T-helper 2 cell treated with Interferon-gamma antibody and Interleukin-4, amounts not matched to agents 100 ng/mL and 5 ng/mL, for 36 hours (primary cell): ENCODE measurements around the gene PYDC1. TPM values are rescaled to one million over a fixed set of nuclear protein-coding genes. Genes with fewer than 3 reads are reported as not detected.

Experiments
- intact Hi-C: fragments of 100-400 bp; cut with micrococcal nuclease; formaldehyde crosslinking; loops from one replicate; pipeline ENCODE4 v1.15.1; 2023
- total RNA-seq: library from RNA; stranded (reverse); gene quantifications from 2 replicates; pipeline ENCODE4 v1.2.3, GENCODE V29; 2022

The PYDC1 gene
- total RNA-seq, 1 donor from 2014 or later = not detected

DNA sequence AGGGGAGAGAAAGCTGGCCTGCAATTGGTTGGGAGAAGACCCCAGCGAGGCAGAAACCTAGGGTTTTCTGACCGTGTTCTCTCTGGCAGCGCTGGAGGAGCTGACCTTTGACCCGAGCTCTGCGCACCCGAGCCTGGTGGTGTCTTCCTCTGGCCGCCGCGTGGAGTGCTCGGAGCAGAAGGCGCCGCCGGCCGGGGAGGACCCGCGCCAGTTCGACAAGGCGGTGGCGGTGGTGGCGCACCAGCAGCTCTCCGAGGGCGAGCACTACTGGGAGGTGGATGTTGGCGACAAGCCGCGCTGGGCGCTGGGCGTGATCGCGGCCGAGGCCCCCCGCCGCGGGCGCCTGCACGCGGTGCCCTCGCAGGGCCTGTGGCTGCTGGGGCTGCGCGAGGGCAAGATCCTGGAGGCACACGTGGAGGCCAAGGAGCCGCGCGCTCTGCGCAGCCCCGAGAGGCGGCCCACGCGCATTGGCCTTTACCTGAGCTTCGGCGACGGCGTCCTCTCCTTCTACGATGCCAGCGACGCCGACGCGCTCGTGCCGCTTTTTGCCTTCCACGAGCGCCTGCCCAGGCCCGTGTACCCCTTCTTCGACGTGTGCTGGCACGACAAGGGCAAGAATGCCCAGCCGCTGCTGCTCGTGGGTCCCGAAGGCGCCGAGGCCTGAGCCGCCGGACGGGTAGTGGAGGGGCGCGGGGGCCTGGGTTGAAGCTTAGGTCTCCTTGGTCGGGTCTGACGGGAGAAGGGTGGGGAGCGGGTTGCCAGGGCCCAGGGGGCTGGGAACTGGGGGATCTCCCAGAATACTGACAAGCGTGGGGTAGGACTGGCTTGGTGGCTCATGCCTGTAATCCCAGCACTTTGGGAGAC lies 7.4 kb upstream of the PYDC1 start:
- intact Hi-C loops = no loop called here

GRCh38 chr16:31223044-31223443 lies 6.1 kb upstream of the PYDC1 start:
- intact Hi-C loops = no loop called here

GRCh38 chr16:31221357-31222160 lies 4.6 kb upstream of the PYDC1 start:
- intact Hi-C loops = no loop called here

DNA sequence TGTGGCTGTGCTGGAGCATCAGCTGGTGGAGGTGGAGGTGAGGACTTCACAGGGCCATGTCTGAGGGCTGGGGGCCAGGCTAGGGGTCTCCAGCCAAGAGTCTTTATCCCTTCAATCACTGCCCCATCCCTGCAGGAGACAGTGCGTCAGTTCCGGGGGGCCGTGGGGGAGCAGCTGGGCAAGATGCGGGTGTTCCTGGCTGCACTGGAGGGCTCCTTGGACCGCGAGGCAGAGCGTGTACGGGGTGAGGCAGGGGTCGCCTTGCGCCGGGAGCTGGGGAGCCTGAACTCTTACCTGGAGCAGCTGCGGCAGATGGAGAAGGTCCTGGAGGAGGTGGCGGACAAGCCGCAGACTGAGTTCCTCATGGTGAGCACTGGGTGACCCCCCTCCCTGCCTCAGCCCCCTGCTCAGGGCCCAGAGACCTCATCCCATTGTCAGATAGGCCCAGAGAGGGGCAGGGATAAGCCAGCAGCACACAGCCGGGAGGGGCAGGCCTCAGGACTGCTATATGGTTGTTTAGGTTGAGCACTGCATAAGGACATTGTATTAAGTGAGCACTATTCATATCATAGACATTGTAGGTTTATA lies 2.3 kb upstream of the PYDC1 start:
- intact Hi-C loops = loop anchor here (5.0 kb wide), 1 partner anchor 33 kb away; no protein-coding TSS in a partner anchor

DNA sequence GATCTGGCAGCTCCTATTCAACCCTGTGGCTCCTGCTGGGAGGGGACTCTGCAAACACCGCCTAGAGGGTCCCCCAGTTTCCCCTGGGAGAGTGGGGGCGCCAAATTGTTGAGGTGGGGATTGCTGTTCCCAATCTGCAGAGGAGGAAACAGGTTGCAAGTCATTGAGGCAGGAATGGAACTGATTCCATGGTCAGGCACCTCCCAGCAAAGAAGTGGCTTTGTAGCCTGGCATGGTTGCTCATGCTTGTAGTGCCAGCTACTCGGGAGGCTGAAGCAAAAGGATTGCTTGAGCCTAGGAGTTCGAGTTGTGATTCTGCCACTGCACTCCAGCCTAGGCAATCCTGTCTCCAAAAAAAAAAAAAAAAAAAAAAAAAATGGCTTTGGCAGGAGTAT lies 198 bp upstream of the PYDC1 start:
- intact Hi-C loops = loop anchor here (5.0 kb wide), 1 partner anchor 35 kb away; no protein-coding TSS in a partner anchor

DNA sequence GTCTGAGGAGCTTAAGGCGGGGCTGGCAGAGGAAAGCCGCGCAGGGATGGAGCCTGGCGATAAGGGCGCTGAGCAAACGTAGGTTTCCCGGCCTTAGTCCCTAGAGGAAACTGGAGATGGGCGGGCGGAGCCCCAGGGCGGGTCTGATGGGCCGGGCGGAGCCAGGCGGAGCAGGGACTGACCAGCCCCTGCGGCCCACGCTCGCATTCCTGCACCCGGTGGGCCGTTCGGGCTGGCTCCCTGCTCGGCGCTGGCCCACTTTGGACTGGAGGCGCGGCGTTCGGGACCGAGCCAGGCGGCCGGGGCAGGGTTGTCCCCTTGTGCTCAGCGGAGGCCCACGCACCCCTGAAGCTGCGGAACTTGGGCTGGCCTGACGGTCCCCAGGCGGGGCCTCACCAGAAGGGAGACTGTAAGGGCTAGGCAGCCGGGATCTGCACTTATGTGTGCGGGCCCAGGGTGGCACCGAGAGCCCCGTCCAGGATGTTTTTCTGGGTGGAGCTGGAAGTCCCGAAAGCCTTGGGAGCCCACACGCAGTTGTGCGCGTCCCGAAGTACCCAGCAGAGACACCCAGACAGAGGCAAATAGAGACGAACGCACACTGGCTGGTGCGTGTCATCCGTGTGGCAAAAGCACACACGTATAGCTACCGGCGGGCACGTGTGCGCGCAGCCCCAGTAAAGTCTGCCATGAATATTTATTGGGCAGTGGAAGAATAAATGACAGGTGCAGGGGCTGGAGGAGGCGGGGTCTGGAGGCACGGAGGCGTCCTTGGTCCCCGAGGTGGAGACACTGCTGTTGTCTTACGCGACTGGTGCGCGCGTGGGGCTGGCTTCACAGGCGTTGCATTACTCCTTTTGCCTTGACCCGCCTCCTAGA lies 1.4 kb downstream of the PYDC1 start:
- intact Hi-C loops = loop anchor here (5.0 kb wide), 1 partner anchor 37 kb away; no protein-coding TSS in a partner anchor

- intact Hi-C loops = loop anchor here (5.0 kb wide), 1 partner anchor 38 kb away; no protein-coding TSS in a partner anchor
Observed at GRCh38 chr16:31214708-31215286, 2.1 kb downstream of the PYDC1 start.

DNA sequence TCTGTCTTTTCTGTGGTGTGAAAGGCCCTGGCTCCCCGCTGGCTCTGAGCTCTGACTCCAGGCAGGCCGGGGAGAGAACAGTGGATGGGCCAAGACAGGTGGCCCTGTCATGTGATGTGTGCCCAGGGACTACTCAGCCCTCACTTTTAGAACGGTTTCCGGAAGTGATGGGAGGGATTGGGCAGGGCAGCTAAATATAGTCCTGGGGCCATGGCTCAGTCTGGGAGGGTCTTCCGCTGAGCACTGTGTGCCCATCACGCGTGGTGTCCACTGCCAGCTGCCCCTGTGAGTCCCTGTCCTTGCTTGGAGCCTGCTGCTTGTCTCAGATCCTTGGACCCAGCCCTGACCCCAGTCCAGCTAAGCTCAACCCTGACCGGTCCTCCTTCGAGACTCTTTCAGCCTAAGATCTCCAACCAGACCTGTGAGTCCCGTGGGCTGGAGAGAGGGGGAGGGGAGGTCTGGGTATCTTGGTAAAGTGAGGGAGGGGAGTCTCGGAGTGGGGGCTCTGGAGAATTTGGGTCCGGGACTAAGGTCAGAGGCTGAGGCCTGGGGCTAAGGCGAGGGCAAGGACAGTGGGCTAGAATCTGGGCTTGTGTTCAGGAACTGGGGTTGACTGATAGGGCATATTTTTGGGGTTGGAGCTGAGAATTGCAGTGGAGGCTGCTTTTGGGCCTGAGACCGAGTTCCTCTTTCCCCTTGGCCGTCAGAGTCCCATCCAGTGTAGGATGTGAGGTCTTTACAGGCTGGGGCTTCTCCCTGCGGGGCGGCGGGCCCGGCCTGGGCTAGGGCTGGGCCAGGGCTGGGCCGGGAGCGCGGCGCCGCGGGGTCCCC lies 2.8 kb downstream of the PYDC1 start, which contains the start of gene TRIM72:
Gene TRIM72, plus strand, starts transcription at position 243 of the 831 bp plus-strand sequence. CDS start 620 bp downstream, outside the sequence.
- intact Hi-C loops = no loop called here

DNA sequence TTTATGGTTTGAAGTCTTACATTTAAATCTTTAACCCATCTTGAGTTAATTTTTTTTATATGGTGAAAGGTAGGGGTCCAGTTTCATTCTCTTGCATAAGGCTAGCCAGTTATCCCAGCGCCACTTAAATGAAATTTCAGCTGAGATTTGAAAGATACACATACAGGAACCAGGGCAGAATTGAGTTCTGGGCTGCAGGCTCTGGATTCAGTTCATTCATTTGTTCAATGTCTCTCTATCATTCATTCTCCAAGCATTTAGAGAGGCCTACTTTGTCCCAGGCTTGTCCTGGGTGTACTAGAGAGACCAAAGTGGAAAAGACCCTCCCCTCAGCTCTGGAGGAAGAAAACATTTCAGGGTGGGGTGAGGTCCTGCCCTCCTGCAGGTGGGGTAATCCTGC lies 3.6 kb downstream of the PYDC1 start:
- intact Hi-C loops = no loop called here

- intact Hi-C loops = no loop called here
Observed at GRCh38 chr16:31206776-31207175, 10.2 kb downstream of the PYDC1 start.

- intact Hi-C loops = loop anchor here (5.0 kb wide), 3 partner anchors 152 to 662 kb away; partner anchors contain the start of gene ITGAX
Observed at GRCh38 chr16:31204871-31205666, 11.9 kb downstream of the PYDC1 start.

DNA sequence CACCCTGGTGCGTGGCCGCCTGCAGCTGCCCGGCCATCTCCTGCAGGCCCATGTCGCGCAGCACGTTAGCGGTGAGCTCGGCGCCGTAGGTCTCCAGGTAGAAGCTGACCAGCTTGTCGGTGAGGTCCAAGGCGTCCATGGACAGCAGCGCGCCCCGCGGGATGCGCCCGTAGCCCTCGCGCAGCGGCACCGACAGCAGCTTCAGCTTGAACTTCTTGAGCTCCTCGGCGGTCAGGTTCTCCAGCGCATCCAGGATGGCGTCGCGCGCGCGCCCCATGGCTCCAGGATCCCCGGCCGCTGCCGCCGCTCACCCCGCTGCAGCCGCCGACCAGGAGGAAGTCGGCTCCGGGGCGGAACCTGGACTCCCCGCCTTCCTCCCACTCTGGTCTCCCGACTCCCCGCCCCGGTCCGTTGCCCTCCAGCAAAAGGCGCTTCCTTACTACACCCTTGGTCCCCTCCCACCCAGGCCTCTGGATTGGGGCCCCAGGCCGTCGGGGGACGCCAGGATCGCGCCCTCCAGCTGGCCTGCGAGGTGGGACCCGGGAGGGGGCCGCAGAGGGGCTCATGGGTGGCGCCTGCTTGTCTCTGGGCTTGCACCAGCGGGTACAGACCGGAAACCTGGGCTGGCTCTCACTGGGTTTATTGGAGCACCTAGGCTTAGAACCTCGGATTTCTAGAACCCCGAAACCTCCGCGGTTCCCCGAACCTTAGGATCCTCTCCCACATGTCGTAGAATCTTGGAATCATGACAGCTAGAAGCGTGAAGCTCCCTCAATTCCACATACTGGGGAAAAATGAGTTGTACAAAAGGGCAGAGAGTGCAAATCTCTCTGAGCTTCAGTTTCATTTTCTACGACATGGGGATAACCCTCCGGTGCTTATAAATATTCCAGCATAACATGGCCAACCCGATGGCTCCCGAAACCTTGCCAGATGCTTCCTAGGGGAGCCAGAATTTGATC lies 14.2 kb downstream of the PYDC1 start, which contains the start of gene PYCARD:
Gene PYCARD, minus strand, starts transcription at position 347 of the 962 bp plus-strand sequence. Its CDS starts 70 bp downstream, at position 277.
- intact Hi-C loops = loop anchor here (2.0 to 5.0 kb wide), 4 partner anchors 84 to 665 kb away; partner anchors contain the start of gene ITGAX

- intact Hi-C loops = loop anchor here (1.0 to 5.0 kb wide), 7 partner anchors 22 to 666 kb away; partner anchors contain the start of genes ITGAX and ZNF843
Observed at GRCh38 chr16:31201582-31202413, 15.1 kb downstream of the PYDC1 start.

- intact Hi-C loops = loop anchor here (1.0 to 5.0 kb wide), 6 partner anchors 22 to 666 kb away; partner anchors contain the start of genes ITGAX and ZNF843
Observed at GRCh38 chr16:31200821-31201568, 15.9 kb downstream of the PYDC1 start.

GRCh38 chr16:31200111-31200510 lies 16.8 kb downstream of the PYDC1 start:
- intact Hi-C loops = loop anchor here (2.0 to 5.0 kb wide), 4 partner anchors 157 to 667 kb away; partner anchors contain the start of genes ITGAX and ZNF843
